Anterior cingulate cortex (tissue), 58 donors: ENCODE data around the gene PCDHGC3.

Experiments
- DNase-seq, 58 donors: peaks; one replicate each; lab custom pipeline; 2025; lab: John Stamatoyannopoulos, UW

The PCDHGC3 gene

GRCh38 chr5:141484641-141485311, 9.0 kb downstream of the PCDHGC3 start, which contains the start of gene PCDHGC4:
TSS of gene PCDHGC4 (plus strand) at chr5:141485030. CDS start at chr5:141485174, 144 bp downstream.
- DNase-seq = peak in 36 of 58 donors; percentile 28 to 78 (median 54)

DNA sequence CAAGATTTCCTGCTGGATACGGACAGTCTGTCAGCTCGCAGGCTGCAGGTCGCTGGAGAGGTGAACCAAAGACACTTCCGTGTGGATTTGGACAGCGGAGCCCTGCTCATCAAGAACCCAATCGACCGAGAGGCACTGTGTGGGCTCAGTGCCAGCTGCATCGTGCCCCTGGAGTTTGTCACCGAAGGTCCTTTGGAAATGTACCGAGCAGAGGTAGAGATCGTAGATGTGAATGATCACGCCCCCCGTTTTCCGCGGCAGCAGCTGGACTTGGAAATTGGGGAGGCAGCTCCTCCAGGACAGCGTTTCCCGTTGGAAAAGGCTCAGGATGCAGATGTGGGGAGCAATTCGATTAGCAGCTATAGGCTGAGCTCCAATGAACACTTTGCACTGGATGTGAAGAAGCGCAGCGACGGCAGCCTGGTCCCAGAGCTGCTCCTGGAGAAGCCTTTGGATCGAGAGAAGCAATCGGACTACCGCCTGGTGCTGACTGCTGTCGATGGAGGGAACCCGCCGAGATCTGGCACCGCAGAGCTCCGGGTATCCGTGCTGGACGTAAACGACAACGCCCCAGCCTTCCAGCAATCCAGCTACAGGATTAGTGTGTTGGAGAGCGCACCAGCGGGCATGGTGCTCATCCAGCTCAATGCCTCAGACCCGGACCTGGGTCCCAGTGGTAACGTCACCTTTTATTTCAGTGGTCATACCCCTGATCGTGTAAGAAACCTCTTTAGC, 9.7 kb downstream of the PCDHGC3 start:
- DNase-seq = no peak

DNA sequence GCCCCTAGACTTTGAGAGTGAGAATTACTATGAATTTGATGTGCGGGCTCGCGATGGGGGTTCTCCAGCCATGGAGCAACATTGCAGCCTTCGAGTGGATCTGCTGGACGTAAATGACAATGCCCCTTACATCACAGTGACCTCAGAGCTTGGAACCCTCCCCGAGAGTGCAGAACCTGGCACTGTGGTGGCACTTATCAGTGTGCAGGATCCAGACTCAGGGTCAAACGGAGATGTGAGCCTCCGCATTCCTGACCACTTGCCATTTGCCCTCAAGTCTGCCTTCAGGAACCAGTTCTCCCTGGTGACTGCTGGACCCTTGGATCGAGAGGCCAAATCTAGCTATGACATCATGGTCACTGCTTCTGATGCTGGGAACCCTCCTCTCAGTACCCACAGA, 10.3 kb downstream of the PCDHGC3 start:
- DNase-seq = no peak

DNA sequence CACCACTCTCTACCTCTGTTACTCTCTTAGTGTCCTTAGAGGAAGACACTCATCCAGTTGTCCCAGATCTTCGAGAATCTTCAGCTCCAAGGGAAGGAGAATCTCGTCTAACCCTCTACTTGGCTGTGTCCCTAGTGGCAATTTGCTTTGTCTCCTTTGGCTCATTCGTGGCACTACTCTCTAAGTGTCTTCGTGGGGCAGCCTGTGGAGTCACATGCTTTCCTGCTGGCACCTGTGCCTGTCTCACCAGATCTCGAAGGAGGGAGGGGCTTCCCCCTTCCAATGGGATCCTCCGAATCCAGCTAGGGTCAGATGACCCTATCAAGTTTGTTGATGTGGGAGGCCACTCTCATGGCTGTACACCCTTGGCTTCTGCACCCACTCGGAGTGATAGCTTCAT, 11.4 kb downstream of the PCDHGC3 start:
- no peak for DNase-seq

- peak in 48 of 58 donors; percentile 39 to 93 (median 76) for DNase-seq
Measured at GRCh38 chr5:141488591-141489561, 13.1 kb downstream of the PCDHGC3 start, which contains the start of gene PCDHGC5. TSS of gene PCDHGC5 (plus strand) at chr5:141489081. CDS start at chr5:141489241, 160 bp downstream.

GRCh38 chr5:141489841-141490240, 14.1 kb downstream of the PCDHGC3 start:
- DNase-seq = peak in 2 of 58 donors; percentile 35 to 40

DNA sequence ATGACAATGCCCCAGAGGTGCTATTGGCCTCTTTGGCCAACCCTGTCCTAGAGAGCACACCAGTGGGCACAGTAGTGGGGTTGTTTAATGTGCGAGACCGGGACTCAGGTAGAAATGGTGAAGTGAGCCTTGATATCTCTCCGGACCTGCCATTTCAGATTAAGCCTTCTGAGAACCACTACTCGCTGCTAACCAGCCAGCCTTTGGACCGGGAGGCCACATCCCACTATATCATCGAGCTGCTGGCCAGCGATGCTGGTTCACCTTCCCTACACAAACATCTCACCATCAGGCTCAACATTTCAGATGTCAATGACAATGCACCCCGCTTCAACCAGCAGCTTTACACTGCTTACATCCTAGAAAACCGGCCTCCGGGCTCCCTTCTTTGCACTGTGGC, 14.5 kb downstream of the PCDHGC3 start:
- no peak for DNase-seq

DNA sequence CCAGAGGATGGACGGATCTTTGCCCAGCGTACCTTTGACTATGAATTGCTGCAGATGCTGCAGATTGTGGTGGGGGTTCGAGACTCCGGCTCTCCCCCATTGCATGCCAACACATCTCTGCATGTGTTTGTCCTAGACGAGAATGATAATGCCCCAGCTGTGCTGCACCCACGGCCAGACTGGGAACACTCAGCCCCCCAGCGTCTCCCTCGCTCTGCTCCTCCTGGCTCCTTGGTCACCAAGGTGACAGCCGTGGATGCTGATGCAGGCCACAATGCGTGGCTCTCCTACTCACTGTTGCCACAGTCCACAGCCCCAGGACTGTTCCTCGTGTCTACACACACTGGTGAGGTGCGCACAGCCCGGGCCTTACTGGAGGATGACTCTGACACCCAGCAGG, 15.0 kb downstream of the PCDHGC3 start:
- no peak for DNase-seq

GRCh38 chr5:141491323-141492167, 15.8 kb downstream of the PCDHGC3 start:
- no peak for DNase-seq

DNA sequence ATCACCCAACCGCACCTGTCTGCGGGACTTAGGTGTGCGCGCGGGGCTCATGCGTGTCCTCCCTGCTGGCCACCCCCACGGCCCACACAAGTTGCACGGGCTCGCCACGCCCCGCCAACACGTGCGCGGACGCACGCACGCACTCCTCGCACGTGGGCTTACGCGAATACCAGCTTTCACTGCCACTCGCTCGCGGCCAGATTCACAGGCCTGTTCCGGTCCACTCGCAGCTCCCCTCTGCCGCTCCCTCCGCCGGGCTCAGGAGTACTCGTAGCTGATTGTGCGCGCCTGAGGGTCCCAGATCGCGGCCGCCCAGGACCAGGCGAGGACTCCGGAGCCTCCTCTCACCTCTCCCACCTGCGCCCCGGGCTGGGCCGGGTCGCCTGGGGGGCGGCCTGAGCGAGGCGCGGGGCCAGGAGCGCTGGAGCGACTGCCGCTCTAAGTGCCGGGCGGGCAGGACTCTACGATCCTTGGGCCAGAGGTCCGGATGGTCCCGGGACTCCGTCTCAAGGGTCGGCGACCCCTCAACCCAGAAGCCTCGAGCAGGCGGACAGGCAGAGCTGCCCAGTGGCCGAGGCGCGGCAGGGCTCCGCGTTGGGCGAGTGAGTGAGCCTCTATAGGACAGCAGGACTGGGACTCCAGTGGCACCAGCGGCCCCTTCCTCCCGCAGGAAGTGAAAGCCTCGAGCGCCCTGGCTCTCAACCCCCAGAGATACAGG, 16.6 kb downstream of the PCDHGC3 start:
- DNase-seq = peak in 14 of 58 donors; percentile 29 to 61 (median 42)

GRCh38 chr5:141493500-141494422, 18.0 kb downstream of the PCDHGC3 start:
- peak in 42 of 58 donors; percentile 21 to 82 (median 54) for DNase-seq

DNA sequence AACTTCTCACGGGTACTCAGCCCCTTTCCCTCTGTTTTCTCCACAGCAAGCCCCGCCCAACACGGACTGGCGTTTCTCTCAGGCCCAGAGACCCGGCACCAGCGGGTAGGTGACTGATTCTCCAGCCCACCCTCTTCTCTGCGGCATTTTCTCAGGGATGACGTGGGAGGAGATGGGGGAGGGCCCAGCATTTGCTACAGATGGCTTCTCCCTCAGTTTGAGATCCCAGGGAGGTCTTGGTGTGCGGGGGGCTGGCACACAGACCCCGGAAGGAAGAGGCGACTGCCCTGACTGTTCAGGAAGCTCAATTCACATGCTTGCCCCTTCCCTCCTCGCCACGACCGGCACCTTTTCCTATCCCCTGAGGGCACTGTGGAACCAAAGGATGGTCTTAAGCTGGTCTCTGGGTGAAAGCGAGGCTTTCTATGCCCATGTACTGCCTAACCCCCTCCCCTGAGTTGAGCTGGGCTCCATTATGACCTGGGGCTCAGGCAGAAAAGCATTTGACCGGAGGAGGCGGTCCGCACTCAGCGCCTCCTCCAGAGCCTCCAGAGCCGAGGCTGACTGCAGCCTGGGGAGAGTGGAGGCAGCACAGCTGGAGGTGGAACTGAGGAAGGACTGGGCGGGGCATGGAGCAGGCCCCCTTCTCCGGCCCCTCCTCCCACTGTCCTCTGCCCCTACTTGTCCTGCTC, 19.1 kb downstream of the PCDHGC3 start:
- DNase-seq = peak in 19 of 58 donors; percentile 27 to 60 (median 46)

DNA sequence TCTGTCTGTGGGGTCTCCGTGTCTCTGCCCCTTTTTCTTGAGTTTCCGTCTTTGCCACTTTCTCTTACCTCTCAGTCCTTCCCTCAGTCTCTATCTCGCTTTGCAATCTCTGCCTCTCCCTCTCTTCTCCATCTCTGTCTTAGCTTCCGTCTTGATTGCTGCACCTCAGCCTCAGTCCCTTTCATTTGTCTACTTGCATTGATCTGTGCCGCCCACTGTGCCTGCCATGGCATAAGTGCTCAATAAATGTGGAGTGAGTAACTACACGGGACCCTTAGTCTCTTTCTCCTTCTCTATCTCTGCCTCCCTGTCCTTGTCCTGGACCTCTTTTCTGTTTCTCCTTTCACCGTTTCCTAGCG, 19.7 kb downstream of the PCDHGC3 start:
- DNase-seq = no peak

DNA sequence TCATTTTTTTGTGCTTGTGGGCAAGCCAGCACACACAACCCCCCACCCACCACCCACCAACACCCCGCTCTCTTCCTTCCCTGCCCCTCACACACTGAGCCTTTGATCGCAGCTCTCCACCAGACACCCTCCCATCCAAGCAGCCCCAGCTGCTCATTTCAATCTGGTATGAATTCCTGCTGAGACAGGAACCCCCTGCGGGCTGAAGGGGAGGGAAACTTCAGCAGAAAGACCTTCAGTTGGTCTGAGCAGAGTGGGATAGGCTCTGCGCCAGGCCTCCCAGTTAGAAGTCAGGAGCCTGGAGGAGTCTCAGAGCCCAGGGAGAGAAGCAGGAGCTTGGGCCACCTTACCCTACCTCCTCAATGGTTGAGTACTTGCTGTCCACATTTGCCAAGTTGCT, 20.3 kb downstream of the PCDHGC3 start:
- peak in 1 of 58 donors; percentile 24 for DNase-seq

DNA sequence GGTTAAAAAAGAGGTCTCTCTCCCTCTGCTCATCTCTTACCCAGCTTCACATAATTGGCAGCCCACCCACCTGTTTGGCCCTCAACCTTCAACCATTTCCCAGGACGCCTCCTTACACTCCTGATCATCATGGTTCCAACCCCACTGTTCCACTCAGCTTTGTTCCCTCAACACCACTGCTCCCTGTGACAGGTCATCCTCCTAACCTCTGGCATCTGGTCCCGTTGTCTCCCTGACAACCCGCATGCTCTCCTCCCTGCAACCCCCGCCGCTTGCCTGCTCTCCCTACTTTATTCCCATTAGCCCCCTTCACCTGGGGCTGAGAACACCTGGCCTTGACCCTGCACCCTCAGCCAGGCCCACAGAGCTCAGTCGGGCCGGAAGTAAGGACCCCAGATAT, 26.0 kb downstream of the PCDHGC3 start:
- DNase-seq = no peak

DNA sequence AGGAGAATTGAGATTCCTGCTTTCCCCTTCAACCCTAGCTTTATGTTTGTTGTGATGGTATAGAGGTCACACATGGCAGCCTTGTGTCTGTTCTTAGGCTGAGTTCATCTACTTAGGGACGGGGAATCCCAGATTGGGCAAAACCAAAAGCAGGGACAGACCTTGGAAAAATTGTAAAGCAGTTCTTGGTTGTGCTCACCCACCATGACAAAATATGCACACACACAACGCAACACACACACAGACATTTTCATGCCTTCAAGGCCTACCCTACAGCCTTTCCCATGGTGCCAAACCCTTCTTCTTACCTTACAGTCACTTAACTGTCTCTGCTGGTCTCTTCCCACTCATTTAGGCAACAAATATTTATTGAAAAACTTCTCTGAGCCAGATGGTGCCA, 27.9 kb downstream of the PCDHGC3 start:
- no peak for DNase-seq

DNA sequence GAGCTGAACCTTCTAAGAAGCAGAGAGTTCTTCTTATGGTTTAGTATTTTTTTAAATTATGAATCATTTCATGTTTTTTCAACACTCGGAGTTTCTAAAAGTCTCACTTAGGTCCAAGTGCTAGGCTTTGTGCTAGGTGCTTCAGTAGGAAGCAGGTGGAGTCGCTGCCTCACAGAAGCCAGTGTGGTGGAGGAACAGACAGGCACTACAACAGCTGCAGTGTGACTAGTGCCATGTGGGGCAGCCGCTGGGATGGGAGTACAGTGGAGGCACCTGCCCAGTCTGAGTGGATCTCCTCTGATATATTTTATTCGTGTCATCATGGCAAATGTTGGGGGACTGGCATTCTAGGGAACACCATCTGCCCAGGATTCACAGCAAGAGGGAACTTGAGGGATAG, 28.4 kb downstream of the PCDHGC3 start:
- DNase-seq = no peak
